ENCODE data around the gene PLXNA2.

PLXNA2 gene

DNA sequence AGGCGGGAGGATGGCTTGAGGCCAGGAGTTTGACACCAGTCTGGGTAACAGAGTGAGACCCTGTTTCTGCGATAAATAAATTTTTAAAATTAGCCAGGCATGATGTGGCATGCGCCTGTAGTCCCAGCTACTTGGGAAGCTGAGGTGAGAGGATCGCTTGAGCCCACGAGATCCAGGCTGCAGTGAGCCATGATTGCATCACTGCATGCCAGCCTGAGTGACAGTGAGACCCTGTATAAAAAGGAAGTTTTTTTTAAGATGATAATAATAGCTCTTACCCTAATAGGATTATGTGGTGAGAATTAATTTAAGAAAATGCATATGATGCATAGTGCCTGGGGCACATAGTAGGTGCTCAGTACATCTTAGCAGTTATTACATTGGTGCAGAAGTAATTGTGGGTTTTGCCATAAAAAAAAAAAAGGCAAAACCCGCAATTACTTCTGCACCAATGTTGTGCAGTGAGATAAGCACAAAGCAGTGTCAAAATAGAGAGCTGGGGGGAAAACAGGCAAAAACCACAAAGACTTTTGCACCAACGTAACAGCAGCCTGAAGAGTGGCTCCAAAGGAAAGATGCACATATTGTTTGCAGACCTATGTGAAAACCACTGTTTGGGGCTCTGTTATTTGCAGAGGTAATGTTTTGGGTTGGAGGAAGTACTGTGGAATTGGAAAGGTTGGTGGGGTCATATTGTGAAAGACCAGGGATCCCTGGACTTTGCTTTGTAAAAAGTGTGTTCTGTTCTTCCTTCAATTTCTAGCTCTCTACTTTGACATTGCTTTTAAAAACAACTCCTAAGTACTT lies 72.4 kb downstream of the PLXNA2 start:
- peaks cover 26% of the 10 kb centered on the region for H3K27me3 Mint-ChIP-seq (ENCODE audit: low read depth)
- H3K4me1 Mint-ChIP-seq (ENCODE audit: low read depth), result no peaks in the 10 kb centered on the region
- H3K27ac Mint-ChIP-seq, result no peak overlapping the region
- no peaks in the 10 kb centered on the region for H3K9me3 Mint-ChIP-seq
- no peak overlapping the region for H3K4me3 Mint-ChIP-seq
- no peaks in the 10 kb centered on the region for H3K36me3 Mint-ChIP-seq (ENCODE audit: low read depth)

DNA sequence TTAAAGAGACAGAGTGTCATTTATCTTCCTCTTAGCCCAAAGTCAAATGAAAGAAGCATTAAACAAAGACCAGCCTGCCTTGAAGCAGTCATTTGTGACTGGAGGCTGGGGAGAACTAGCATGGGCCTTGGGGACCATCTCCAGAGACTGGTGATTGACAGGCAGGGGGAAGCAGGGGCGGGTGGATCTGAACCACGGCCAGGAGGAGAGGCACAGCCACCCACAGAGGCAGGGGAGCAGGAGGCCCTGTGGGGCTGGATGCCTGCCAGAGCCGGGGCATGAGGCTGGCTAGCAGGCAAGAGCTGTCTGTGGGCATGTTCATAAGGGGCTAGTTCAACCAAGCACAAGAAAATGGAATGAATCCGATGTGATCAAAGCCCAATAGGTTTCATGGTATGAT lies 73.9 kb downstream of the PLXNA2 start:
- Mint-ChIP-seq H3K27ac (no peak overlapping the region), H3K4me3 (no peak overlapping the region), H3K4me1 (ENCODE audit: low read depth) (no peaks in the 10 kb centered on the region), H3K36me3 (ENCODE audit: low read depth) (no peaks in the 10 kb centered on the region), H3K9me3 (no peaks in the 10 kb centered on the region), H3K27me3 (ENCODE audit: low read depth) (peaks cover 23% of the 10 kb centered on the region)

DNA sequence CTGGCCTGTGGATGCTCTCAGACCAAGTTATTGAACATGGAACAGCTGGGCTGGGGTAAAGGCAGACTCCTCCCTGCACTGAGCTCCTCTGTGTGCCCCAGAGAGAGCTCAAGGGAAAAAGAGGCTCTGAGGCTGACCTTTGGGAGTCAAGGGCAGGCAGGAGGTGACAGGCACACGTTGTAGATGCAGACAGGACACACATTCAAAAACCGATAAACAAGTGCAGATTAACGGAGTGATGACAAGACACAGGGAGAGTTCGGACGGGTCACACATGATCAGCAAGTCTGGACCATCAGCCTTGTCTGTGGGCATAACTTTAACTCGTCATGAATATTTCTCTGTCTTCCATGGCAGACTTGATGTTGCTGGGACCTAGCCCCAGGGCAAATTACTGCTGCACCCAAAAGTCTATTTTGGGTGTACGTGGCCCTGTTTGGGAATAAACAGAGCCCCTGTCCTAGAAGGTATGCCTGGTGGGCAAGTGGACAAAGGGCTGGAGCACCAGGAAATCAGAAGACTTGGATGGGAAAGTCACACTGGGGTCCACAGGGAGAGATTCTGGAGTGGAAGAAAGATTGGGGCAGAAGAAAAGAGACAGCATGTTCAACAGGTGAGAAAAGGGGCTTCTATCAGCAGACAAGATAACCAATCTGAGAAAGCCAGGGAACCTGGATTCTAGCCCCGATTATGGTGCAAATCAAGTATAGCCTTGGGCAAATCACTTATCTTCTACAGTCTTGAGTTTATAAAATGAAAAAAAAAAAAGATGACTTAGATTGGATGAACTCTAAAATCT lies 74.9 kb downstream of the PLXNA2 start:
- H3K27ac Mint-ChIP-seq, result no peak overlapping the region
- H3K27me3 Mint-ChIP-seq (ENCODE audit: low read depth), result peaks cover 33% of the 10 kb centered on the region
- H3K4me3 Mint-ChIP-seq, result no peak overlapping the region
- no peaks in the 10 kb centered on the region for H3K4me1 Mint-ChIP-seq (ENCODE audit: low read depth)
- H3K9me3 Mint-ChIP-seq, result no peaks in the 10 kb centered on the region
- no peaks in the 10 kb centered on the region for H3K36me3 Mint-ChIP-seq (ENCODE audit: low read depth)

DNA sequence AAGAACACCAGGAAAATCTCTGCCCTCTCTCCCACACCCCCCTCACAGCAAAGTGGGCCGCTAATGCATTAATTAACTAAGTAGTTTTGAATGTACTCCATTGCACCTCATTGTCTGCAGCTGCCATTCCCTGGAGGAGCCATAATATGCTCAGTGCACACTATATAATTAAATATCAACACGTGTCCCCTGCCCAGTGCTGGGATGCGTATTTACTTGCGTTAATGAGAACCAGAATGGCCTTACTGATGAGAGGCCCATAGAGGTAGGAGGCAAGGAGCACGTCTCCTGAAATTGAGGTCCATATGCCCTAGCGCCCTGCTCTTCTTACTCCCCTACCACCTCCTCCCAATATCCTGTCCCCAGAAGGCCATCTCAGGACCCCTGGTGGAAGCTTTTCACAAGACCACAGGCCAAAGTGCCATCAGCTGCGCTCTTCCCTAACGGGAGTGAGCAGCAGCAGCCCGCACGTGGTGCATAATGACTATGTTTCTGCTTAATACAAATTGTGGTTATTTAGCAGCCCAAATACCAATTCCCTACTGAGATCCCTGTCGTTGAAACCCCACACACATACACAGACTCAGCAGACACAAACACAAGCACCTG lies 76.8 kb downstream of the PLXNA2 start:
- peaks cover 46% of the 10 kb centered on the region for H3K27me3 Mint-ChIP-seq (ENCODE audit: low read depth)
- H3K4me1 Mint-ChIP-seq (ENCODE audit: low read depth), result no peaks in the 10 kb centered on the region
- no peaks in the 10 kb centered on the region for H3K36me3 Mint-ChIP-seq (ENCODE audit: low read depth)
- H3K9me3 Mint-ChIP-seq, result no peaks in the 10 kb centered on the region
- no peak overlapping the region for H3K27ac Mint-ChIP-seq
- H3K4me3 Mint-ChIP-seq, result no peak overlapping the region

DNA sequence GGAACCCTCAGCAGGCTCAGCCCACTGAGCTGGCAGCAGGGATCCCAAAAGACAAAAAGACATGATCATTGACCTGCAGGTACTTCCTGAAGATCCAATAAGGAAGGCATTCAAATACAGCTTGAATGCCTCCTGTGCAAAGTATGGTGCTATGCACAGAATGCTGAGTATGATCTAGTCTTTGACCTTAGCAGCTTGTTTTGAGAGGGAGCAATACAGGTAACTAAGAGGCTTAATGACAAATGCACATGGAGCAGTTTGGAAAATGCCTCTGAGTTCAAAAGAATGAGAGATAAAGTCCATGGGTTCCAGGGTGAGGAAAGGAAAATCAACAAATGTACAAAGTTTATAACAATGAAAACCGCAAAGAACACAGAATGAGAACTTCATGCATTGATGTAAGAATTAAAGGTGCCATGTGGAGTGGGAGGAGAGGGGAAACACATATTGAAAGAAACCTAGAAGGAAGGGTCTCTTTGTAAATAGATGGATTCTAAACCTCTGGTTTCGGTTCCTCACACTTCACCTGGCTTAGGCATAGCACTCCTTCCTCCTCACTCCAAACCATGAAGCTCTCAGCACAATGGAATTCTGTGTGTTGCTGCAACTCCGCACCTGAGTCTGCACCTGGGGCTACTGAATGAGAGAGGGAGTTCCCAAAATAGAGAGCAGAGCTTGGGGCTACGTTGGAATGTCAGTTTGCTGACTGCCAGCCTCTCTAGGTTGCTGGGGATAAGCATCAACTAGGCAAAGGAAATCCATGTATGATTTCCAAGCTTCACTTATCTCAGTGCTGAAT lies 77.6 kb downstream of the PLXNA2 start:
- Mint-ChIP-seq H3K27me3 (ENCODE audit: low read depth) (peaks cover 53% of the 10 kb centered on the region), H3K36me3 (ENCODE audit: low read depth) (no peaks in the 10 kb centered on the region), H3K4me3 (no peak overlapping the region), H3K4me1 (ENCODE audit: low read depth) (no peaks in the 10 kb centered on the region), H3K9me3 (no peaks in the 10 kb centered on the region), H3K27ac (no peak overlapping the region)

DNA sequence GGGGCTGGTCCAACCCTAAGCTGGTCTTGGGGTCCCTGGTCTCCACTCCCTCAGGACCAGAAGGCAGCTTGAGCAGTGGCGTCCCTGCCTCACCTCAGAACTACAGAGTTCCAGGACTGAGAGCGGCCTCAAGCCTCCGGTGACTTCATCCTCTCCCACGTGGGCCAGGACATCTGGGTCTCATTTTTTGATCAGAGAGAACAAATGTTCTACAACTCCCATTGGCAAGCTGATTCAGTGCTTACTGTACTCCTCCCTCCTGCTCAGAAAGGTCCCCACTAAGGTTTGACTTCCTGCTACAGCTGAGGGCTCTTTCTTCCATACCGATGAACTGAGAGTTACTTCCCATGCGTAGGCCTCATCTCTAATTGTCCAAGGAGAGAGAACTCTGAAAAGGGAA lies 78.5 kb downstream of the PLXNA2 start:
- Mint-ChIP-seq H3K9me3 (no peaks in the 10 kb centered on the region), H3K27ac (no peak overlapping the region), H3K4me1 (ENCODE audit: low read depth) (no peaks in the 10 kb centered on the region), H3K27me3 (ENCODE audit: low read depth) (peaks cover 48% of the 10 kb centered on the region), H3K36me3 (ENCODE audit: low read depth) (no peaks in the 10 kb centered on the region), H3K4me3 (no peak overlapping the region)

DNA sequence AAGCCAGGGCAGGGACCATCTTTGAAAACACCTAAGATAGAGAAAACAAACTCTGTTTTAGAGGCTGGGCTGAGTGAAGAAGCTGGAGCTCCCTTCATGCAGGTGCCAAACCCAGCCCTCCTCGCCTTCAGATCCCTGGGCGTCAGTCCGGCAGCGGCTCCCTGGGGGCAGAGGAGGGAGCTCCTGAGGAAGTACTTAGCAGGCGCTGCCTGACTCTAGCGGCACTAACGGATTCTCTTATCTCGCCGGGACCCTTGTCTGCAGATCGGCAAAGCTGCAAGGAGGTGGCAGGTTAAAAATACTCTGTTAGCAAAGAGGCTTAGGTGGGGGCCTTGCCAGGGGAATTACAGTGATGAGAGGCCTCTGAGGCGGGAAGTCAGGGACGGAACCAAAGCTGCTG lies 79.6 kb downstream of the PLXNA2 start:
- Mint-ChIP-seq H3K4me3 (no peak overlapping the region), H3K9me3 (no peaks in the 10 kb centered on the region), H3K4me1 (ENCODE audit: low read depth) (no peaks in the 10 kb centered on the region), H3K27me3 (ENCODE audit: low read depth) (peaks cover 41% of the 10 kb centered on the region), H3K27ac (no peak overlapping the region), H3K36me3 (ENCODE audit: low read depth) (no peaks in the 10 kb centered on the region)

DNA sequence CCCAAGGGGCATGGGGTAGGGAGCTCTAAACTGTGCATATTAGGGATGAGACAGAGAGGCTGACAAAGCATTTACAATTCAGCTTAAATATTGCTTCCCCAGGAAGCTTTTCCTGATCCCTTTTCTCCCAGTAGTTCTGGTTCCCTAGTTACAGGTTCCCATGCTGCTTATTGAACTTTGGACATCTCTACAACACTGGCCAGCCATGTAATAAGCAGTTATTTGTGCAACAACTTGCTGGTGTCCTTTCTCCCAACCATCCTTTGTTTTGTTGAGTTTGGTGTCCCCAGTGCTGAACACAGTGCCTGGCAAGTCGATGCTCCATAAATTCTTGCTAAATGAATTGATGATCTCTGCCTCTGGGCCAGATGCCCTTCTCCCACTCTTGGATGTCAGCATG lies 80.6 kb downstream of the PLXNA2 start:
- peaks cover 41% of the 10 kb centered on the region for H3K27me3 Mint-ChIP-seq (ENCODE audit: low read depth)

DNA sequence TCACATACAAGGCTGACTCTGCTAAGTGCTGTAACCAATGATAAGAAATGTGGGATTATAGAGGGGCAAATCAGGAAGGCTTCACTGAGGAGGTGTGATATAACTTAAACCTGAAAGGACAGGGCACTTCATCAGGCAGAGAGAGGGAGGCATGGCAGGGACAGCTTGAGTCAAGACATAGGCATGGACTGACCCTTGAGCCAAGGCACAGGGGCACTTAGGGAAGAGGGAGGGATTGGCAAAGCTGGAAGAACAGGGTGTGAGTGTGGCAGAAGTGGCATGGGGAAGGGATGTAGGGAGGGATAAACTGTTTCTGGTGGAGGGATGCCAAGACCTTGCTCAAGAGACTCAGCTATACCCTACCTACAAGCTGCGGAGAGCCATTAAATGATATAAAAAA lies 81.3 kb downstream of the PLXNA2 start:
- H3K27me3 Mint-ChIP-seq (ENCODE audit: low read depth), result peaks cover 41% of the 10 kb centered on the region
- no peaks in the 10 kb centered on the region for H3K36me3 Mint-ChIP-seq (ENCODE audit: low read depth)
- no peak overlapping the region for H3K27ac Mint-ChIP-seq

More for the DNA sequence above, 80.6 kb downstream of the PLXNA2 start:
- Mint-ChIP-seq H3K4me1 (ENCODE audit: low read depth) (no peaks in the 10 kb centered on the region), H3K9me3 (no peaks in the 10 kb centered on the region), H3K36me3 (ENCODE audit: low read depth) (no peaks in the 10 kb centered on the region), H3K4me3 (no peak overlapping the region), H3K27ac (no peak overlapping the region)

DNA sequence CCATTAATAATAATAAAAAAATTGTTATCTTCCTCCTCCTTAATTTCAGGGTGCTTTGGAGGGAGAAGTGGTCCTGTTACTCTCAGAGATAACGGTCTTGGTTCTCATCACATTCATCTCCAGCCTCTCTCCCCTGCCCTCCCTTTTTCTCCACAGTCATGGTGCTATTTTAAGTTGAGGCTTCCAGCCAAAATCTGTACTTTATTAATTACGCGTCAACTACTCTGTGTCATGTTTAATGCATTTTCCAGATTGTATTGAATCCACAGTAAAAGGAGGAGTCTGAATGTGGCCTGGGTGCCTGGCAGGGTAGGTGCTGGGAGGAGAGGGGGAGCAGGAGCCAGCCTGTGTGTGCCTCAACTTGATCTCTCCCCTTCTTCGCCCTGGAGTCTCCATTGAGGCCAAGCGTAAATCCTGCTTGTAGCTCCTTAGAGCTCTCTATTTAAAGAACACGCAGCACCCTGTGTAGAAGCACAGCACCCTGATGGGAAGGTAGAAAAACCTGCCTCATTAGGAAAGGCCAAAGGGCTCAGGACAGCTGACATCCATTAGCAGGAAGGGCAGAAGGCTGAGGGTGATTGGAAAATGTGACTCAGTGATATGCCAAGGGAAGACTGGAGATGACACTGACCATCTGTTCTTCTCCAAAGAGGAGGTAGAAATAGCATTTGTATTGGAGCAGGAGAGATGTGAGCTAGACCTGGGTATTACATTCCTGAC lies 82.4 kb downstream of the PLXNA2 start:
- Mint-ChIP-seq H3K4me3 (no peak overlapping the region), H3K4me1 (ENCODE audit: low read depth) (no peaks in the 10 kb centered on the region), H3K27ac (no peak overlapping the region), H3K27me3 (ENCODE audit: low read depth) (peaks cover 41% of the 10 kb centered on the region), H3K9me3 (no peaks in the 10 kb centered on the region), H3K36me3 (ENCODE audit: low read depth) (no peaks in the 10 kb centered on the region)

More for the DNA sequence above, 81.3 kb downstream of the PLXNA2 start:
- no peaks in the 10 kb centered on the region for H3K4me1 Mint-ChIP-seq (ENCODE audit: low read depth)
- H3K4me3 Mint-ChIP-seq, result no peak overlapping the region
- H3K9me3 Mint-ChIP-seq, result no peaks in the 10 kb centered on the region

DNA sequence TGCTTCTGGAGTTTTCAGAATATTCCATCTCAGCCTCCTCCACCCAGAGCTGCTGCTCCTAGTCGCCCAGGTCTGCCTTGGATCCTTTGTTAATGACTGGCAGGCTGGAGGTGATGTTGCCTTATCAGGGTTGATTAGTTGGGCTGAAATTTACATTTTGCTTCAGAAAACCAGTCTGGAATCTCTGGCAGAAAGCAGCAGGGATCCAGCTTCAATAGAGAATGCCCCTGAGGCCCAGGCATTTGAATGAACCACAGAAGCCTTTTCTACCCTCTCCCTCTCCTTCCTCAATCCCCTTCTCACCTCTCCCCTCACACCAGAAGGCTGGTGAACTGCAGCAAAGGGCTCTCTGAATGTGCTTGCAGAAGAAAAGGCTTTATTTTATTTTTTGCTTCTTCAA lies 83.2 kb downstream of the PLXNA2 start:
- H3K27me3 Mint-ChIP-seq (ENCODE audit: low read depth), result peaks cover 41% of the 10 kb centered on the region
- no peaks in the 10 kb centered on the region for H3K36me3 Mint-ChIP-seq (ENCODE audit: low read depth)
- no peaks in the 10 kb centered on the region for H3K9me3 Mint-ChIP-seq
- H3K4me1 Mint-ChIP-seq (ENCODE audit: low read depth), result no peaks in the 10 kb centered on the region
- H3K4me3 Mint-ChIP-seq, result no peak overlapping the region
- no peak overlapping the region for H3K27ac Mint-ChIP-seq

DNA sequence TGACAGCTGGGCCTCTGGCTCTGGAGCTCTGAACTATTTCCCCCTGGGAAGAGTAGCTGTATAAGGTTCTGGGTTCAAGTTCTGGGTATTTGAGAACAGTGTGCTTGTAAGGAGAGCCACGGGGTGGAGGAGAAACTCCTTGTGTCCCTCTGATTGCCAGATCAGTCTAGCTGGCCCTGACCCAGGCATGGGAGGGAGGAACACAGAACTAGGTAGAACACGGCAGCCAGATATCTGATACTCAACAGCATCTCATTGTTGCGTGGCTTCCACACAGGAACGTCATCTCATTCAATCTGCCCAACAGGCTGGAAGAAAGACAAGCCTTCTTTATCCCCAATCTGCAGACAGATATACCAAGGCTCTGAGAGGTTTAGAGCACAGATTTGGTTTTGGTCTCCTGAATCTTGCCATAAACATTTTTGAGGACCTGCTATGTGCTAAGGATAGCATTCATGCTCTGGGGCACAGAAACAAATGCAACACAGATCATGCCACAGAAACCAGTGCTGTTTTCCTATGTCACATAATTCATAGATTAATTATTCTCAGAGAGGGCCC lies 83.8 kb downstream of the PLXNA2 start:
- Mint-ChIP-seq H3K9me3 (no peaks in the 10 kb centered on the region), H3K27ac (no peak overlapping the region), H3K4me3 (no peak overlapping the region), H3K27me3 (ENCODE audit: low read depth) (peaks cover 36% of the 10 kb centered on the region), H3K4me1 (ENCODE audit: low read depth) (no peaks in the 10 kb centered on the region), H3K36me3 (ENCODE audit: low read depth) (no peaks in the 10 kb centered on the region)

DNA sequence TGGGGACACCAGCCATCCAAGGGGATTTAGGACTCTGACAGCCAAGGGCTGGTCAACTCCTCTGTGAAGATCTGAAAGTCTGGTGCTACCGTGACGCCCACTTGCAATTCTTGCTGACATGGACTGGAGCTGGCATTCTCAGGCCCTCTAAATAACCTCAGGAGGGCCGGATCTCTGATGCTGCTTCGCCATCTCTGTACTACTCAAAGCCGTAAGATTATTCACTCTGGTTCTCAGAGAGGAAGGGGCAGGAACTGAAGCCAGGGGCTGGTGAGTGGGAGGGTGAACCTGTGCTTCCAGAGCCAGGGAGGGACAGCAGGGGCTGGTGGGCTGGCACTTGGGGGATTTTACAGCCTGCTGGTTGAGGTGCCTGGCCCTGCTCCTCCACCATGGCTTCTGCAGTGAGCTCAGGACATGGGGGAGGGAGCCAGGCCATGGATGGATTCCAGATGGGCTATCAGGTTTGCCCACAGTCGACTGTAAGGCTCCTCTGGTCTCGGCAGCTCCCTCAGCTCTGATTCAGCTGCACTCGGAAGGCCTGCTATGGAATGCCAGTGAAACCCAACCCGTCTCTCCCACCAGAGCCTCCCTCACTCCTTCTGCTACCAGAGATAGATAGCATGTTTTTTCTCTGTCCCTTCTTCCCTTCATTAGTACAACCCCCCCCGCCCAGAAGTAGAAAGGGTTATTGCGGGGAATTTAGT lies 84.5 kb downstream of the PLXNA2 start:
- Mint-ChIP-seq H3K9me3 (no peaks in the 10 kb centered on the region), H3K27ac (no peak overlapping the region), H3K27me3 (ENCODE audit: low read depth) (peaks cover 29% of the 10 kb centered on the region), H3K4me1 (ENCODE audit: low read depth) (no peaks in the 10 kb centered on the region), H3K4me3 (no peak overlapping the region), H3K36me3 (ENCODE audit: low read depth) (no peaks in the 10 kb centered on the region)

Data from T-helper 1 cell treated with Interleukin-12 subunit alpha and Interleukin-12 subunit beta and Interleukin-4 antibody, amounts not matched to agents 30 μg/mL and 1 μg/mL, for 36 hours (primary cell).